Endothelial cell of umbilical vein (primary cell): Measurements from ENCODE around the gene FOXRED2. TPM values are rescaled to one million over a fixed set of nuclear protein-coding genes. Genes with fewer than 3 reads are reported as not detected.

ENCODE experiments used
- BruUV-seq: library from RNA; stranded (reverse); fragments of 400-500 nt; replicated peaks from 2 replicates; lab custom pipeline; 2021; lab: Mats Ljungman, UMichigan
- CTCF ChIA-PET: fragments of 300-600, 350-600 bp; sonication (Branson Sonifier 250); formaldehyde crosslinking; loops from one replicate; lab custom pipeline; 2021; ENCODE audit warnings: antibody characterized with exemption, inconsistent platforms; lab: Charles Lee
- POLR2A ChIA-PET: fragments of 300-600, 350-600 bp; sonication (Branson Sonifier 250); formaldehyde crosslinking; loops from one replicate; lab custom pipeline; 2021; ENCODE audit warnings: antibody characterized with exemption, inconsistent platforms; lab: Charles Lee
- DNase-seq: peaks from one replicate; pipeline ENCODE4 v3.0.0-alpha.2; 2011; ENCODE audit warnings: low read depth, low spot score
- FAIRE-seq: peaks from 2 replicates; lab custom pipeline; 2011; peaks lifted over from hg19 to GRCh38; lab: Jason Lieb, UNC
- H2AFZ ChIP-seq: 2 replicates; pipeline ENCODE4 v1.6.0; 2012; ENCODE audit warnings: low read depth, low read length, control low read depth, inconsistent platforms
- H3K27ac ChIP-seq: 2 replicates; pipeline ENCODE4 v1.5.1; 2011; ENCODE audit warnings: low read depth, mild to moderate bottlenecking, control low read depth, low read length, moderate library complexity; ENCODE audit not compliant: insufficient read depth
- H3K27me3 ChIP-seq, 2 experiments: 2 replicates each; pipeline versions ENCODE4 v1.6.0 to v1.6.1; 2011; ENCODE audit warnings: low read length in 2 of 2, mixed read lengths in 1 of 2; ENCODE audit not compliant: control insufficient read depth in 2 of 2, insufficient read depth in 2 of 2
- H3K36me3 ChIP-seq, 2 experiments: 2 replicates in 1 of 2; 3 replicates in 1 of 2; pipeline ENCODE4 v1.5.1; 2011; ENCODE audit warnings: low read length in 2 of 2, mild to moderate bottlenecking in 1 of 2, moderate library complexity in 1 of 2; ENCODE audit not compliant: control insufficient read depth in 2 of 2, insufficient read depth in 2 of 2; ENCODE audit errors: extremely low read depth in 1 of 2
- H3K4me1 ChIP-seq: 3 replicates; pipeline ENCODE4 v1.5.1; 2011; ENCODE audit warnings: mild to moderate bottlenecking, low read length; ENCODE audit not compliant: control insufficient read depth, insufficient read depth; ENCODE audit errors: extremely low read depth
- H3K4me2 ChIP-seq: 2 replicates; pipeline ENCODE4 v1.6.1; 2011; ENCODE audit warnings: low read length, control low read depth, mixed read lengths; ENCODE audit not compliant: insufficient read depth
- H3K4me3 ChIP-seq, 3 experiments: fragments of 200-600 bp in 1 of 3; sonication (generic), shearing (Covaris generic) in 1 of 3; replicated peaks in 1 of 3; 2 replicates each; pipeline ENCODE4 v1.5.1; 2011 to 2016; ENCODE audit warnings: control low read depth in 3 of 3, low read length in 3 of 3, mild to moderate bottlenecking in 2 of 3, inconsistent platforms in 1 of 3, low read depth in 1 of 3, moderate library complexity in 1 of 3; ENCODE audit not compliant: insufficient read depth in 1 of 3
- H3K79me2 ChIP-seq: 2 replicates; pipeline ENCODE4 v1.6.0; 2012; ENCODE audit warnings: low read length, inconsistent platforms; ENCODE audit not compliant: control insufficient read depth, insufficient read depth
- H3K9ac ChIP-seq: replicated peaks from 2 replicates; pipeline ENCODE3; 2011; ENCODE audit warnings: low read length, control low read depth; ENCODE audit not compliant: insufficient read depth; ENCODE audit errors: extremely low read depth
- H3K9me1 ChIP-seq: replicated peaks from 3 replicates; pipeline ENCODE4 v1.6.0; 2011; ENCODE audit warnings: mild to moderate bottlenecking, low read length; ENCODE audit not compliant: control insufficient read depth, insufficient read depth; ENCODE audit errors: extremely low read depth
- H3K9me3 ChIP-seq: replicated peaks from 2 replicates; pipeline ENCODE4 v1.5.1; 2012; ENCODE audit warnings: low read length, inconsistent platforms; ENCODE audit not compliant: control insufficient read depth, insufficient read depth
- H4K20me1 ChIP-seq: replicated peaks from 2 replicates; pipeline ENCODE3; 2011; ENCODE audit warnings: mild to moderate bottlenecking, low read length; ENCODE audit not compliant: control insufficient read depth, insufficient read depth; ENCODE audit errors: extremely low read depth
- CTCF ChIP-seq, 2 donors: IDR thresholded peaks; 1 replicate in 1 of 2; 2 replicates in 1 of 2; pipeline ENCODE4 v1.5.1; 2011; ENCODE audit warnings: low read length in 2 of 2, mild to moderate bottlenecking in 2 of 2, moderate library complexity in 2 of 2, control low read depth in 1 of 2, inconsistent platforms in 1 of 2, low read depth in 1 of 2; ENCODE audit not compliant: insufficient read depth in 1 of 2; ENCODE audit errors: extremely low read depth in 1 of 2
- EZH2 ChIP-seq: IDR thresholded peaks from 2 replicates; pipeline ENCODE4 v1.6.1; 2012; ENCODE audit warnings: borderline replicate concordance, low read depth, mild to moderate bottlenecking, moderate library complexity, low read length, inconsistent platforms; ENCODE audit not compliant: severe bottlenecking
- FOS ChIP-seq: IDR thresholded peaks from 2 replicates; pipeline ENCODE4 v1.6.1; 2011; ENCODE audit warnings: mild to moderate bottlenecking, low read length, moderate library complexity, borderline replicate concordance; ENCODE audit not compliant: insufficient read depth
- GATA2 ChIP-seq: IDR thresholded peaks from 2 replicates; pipeline ENCODE4 v1.7.0; 2011; ENCODE audit warnings: low read depth, mild to moderate bottlenecking, moderate library complexity, mixed read lengths, low read length; ENCODE audit not compliant: insufficient read length, insufficient read depth
- JUN ChIP-seq: IDR thresholded peaks from 2 replicates; pipeline ENCODE4 v1.6.1; 2011; ENCODE audit warnings: borderline replicate concordance, low read depth; ENCODE audit not compliant: insufficient read length, insufficient read depth
- POLR2A ChIP-seq: IDR thresholded peaks from 2 replicates; pipeline ENCODE4 v1.6.1; 2012; ENCODE audit warnings: low read depth, mild to moderate bottlenecking, control low read depth, low read length
- dilution Hi-C: fragments of 300-500 bp; cut with MboI; formaldehyde crosslinking; loops from one replicate; pipeline ENCODE4 v1.15.0; 2019; ENCODE audit warnings: low sequenced_read_pairs; ENCODE audit not compliant: extremely low pct_ligation_motif_present
- intact Hi-C: fragments of 100-400 bp; cut with micrococcal nuclease; formaldehyde crosslinking; loops from one replicate; pipeline ENCODE4 v1.10.0; 2022
- polyA plus RNA-seq, 4 experiments: library from polyadenylated mRNA; depleted of rRNA in 3 of 4; stranded (reverse) in 3 of 4; unstranded in 1 of 4; fragments of >200 nt; gene quantifications; 2 replicates each; pipeline versions ENCODE4 v1.2.1 to v1.2.3, GENCODE V29; 2011 to 2012; ENCODE audit warnings: missing spikeins in 1 of 4
- total RNA-seq: library from RNA; stranded (reverse); gene quantifications from 2 replicates; pipeline ENCODE4 v1.2.3, GENCODE V29; 2021

Gene FOXRED2
- total and polyA plus RNA-seq, 2 donors (not counting 3 experiments of a cell fraction or from before 2014, with no cell fraction given): 8.4 to 20.4 TPM

GRCh38 chr22:36486619-36487384 lies 20.0 kb downstream of the FOXRED2 start:
- H3K9me1 ChIP-seq: no peaks in the 10 kb centered on the region
- H3K79me2 ChIP-seq: no peaks in the 10 kb centered on the region
- intact Hi-C loops (loop anchor here (1.0 to 5.0 kb wide), 5 partner anchors 248 to 345 kb away; partner anchors contain the start of gene APOL2), dilution Hi-C loops (no loop called here)
- TF ChIP-seq POLR2A: no peak
- no peak for TF ChIP-seq FOS
- no peak for TF ChIP-seq GATA2
- no peak for TF ChIP-seq JUN
- TF ChIP-seq CTCF (IDR thresholded peaks at IDR 0.05; ENCODE audit: extremely low read depth in 1 of 2, insufficient read depth in 1 of 2, low read depth in 1 of 2, low read length in 2 of 2): peak; percentile 51 to 70
- TF ChIP-seq EZH2: no peak
- DNase-seq: peak; percentile 43
- H3K27me3 ChIP-seq: no peaks in the 10 kb centered on the region
- peaks cover 0 to 3% of the 10 kb centered on the region in 2 experiments for H3K36me3 ChIP-seq
- no peak overlapping the region for H2AFZ ChIP-seq
- no peaks in the 10 kb centered on the region for H4K20me1 ChIP-seq
- H3K4me3 ChIP-seq: no peak overlapping the region
- ChIA-PET CTCF (interaction anchor here (0.6 to 2.1 kb wide), 63 partner anchors 9 to 555 kb away, joined by 3 to 48 read pairs (median 5); partner anchors contain the start of genes APOL1, APOL2, APOL4 and EIF3D), POLR2A (no interaction called here)
- H3K27ac ChIP-seq: no peak overlapping the region
- no peaks in the 10 kb centered on the region for H3K9me3 ChIP-seq
- BruUV-seq: no TSS peak
- no peak overlapping the region for H3K9ac ChIP-seq
- H3K4me1 ChIP-seq: no peaks in the 10 kb centered on the region
- no peak overlapping the region for H3K4me2 ChIP-seq
- FAIRE-seq: peak; percentile 71
